Stimulated activated CD8-positive, alpha-beta memory T cell treated with anti-CD3 and anti-CD28 coated beads, Interleukin-2, amount 100 ng/mL, for 48 hours (primary cell): Measurements from ENCODE around the gene KCNN3.
A peak's percentile ranks its signal among the peaks of the same experiment; 100 is the strongest.

Experiments used
- DNase-seq, 2 donors: peaks; one replicate each; pipeline ENCODE4 v3.0.0-alpha.2; 2020; ENCODE audit warnings: low read depth in 2 of 2

Gene KCNN3

GRCh38 chr1:154749078-154749760, 120.9 kb downstream of the KCNN3 start:
- DNase-seq: peak in 1 of 2 donors; percentile 55

- DNase-seq: no peak
Observed at GRCh38 chr1:154748405-154748775, 121.7 kb downstream of the KCNN3 start.

GRCh38 chr1:154747740-154748404, 122.2 kb downstream of the KCNN3 start:
- DNase-seq: peak in 1 of 2 donors; percentile 54

- no peak for DNase-seq
Observed at GRCh38 chr1:154747380-154747739, 122.7 kb downstream of the KCNN3 start.

- no peak for DNase-seq
Observed at GRCh38 chr1:154746622-154747299, 123.3 kb downstream of the KCNN3 start.

- no peak for DNase-seq
Observed at GRCh38 chr1:154745750-154746425, 124.2 kb downstream of the KCNN3 start.

GRCh38 chr1:154745286-154745731, 124.8 kb downstream of the KCNN3 start:
- peak in 1 of 2 donors; percentile 30 for DNase-seq

GRCh38 chr1:154744352-154745035, 125.6 kb downstream of the KCNN3 start:
- no peak for DNase-seq

- DNase-seq: no peak
Observed at GRCh38 chr1:154743526-154744036, 126.5 kb downstream of the KCNN3 start.

- DNase-seq: no peak
Observed at GRCh38 chr1:154742606-154743005, 127.5 kb downstream of the KCNN3 start.

GRCh38 chr1:154741741-154742495, 128.2 kb downstream of the KCNN3 start:
- DNase-seq: no peak

GRCh38 chr1:154741327-154741726, 128.8 kb downstream of the KCNN3 start:
- DNase-seq: no peak

GRCh38 chr1:154739654-154740053, 130.4 kb downstream of the KCNN3 start:
- DNase-seq: no peak

GRCh38 chr1:154736841-154737240, 133.2 kb downstream of the KCNN3 start:
- DNase-seq: peak in 1 of 2 donors; percentile 41

- no peak for DNase-seq
Observed at GRCh38 chr1:154735804-154736168, 134.3 kb downstream of the KCNN3 start.

- no peak for DNase-seq
Observed at GRCh38 chr1:154735061-154735803, 134.8 kb downstream of the KCNN3 start.

- DNase-seq: no peak
Observed at GRCh38 chr1:154733621-154734020, 136.5 kb downstream of the KCNN3 start.

- no peak for DNase-seq
Observed at GRCh38 chr1:154730986-154731489, 139.0 kb downstream of the KCNN3 start.

- DNase-seq: no peak
Observed at GRCh38 chr1:154730259-154730658, 139.8 kb downstream of the KCNN3 start.

- no peak for DNase-seq
Observed at GRCh38 chr1:154729577-154729976, 140.5 kb downstream of the KCNN3 start.
